RCC 7860 (cell line): ENCODE measurements around the gene SYNDIG1L.

Experiments
- DNase-seq: peaks from one replicate; pipeline ENCODE4 v3.0.0-alpha.2; 2015; ENCODE audit warnings: low spot score
- FAIRE-seq: peaks from 2 replicates; lab custom pipeline; 2012; peaks lifted over from hg19 to GRCh38; lab: Jason Lieb, UNC

SYNDIG1L gene

DNA sequence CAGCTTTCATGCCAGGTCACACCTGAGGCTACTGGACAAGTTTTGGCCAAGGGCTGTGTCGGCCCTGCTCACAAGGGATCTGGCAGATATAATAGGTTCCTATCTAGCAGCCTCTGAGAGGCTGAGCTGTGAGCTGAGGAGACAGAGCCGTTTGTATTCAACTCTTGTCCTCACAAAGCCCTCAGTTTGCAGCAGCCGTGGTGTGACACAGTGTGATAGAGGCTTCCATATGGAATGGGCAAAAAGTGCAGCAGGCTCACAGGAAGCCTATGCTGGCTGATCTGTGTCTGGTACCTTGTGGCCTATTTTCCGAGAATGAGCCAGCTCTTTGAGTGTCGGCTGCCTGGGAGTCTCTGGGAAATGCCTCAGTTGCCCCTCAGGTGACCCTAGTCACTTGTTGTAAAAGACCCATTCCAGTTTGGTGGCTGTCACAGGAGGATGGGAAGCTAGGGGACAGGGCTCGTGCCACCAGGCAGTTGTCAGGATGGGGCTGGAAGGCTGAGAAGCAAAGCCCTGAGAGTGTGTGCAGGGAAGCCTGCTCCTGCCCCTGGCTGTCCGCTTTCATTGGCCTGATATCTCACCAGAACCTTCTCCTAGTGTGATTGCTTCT is 61.6 kb downstream of the SYNDIG1L start:
- no peak for FAIRE-seq
- no peak for DNase-seq

- no peak for FAIRE-seq
- peak; percentile 8 for DNase-seq
Measured at GRCh38 chr14:74362361-74362915, 63.6 kb downstream of the SYNDIG1L start.

- FAIRE-seq (no peak), DNase-seq (no peak)
Measured at GRCh38 chr14:74360163-74360562, 65.8 kb downstream of the SYNDIG1L start.

- DNase-seq (no peak), FAIRE-seq (no peak)
Measured at GRCh38 chr14:74358176-74358829, 67.7 kb downstream of the SYNDIG1L start.

- FAIRE-seq (no peak), DNase-seq (no peak)
Measured at GRCh38 chr14:74357585-74357984, 68.4 kb downstream of the SYNDIG1L start.

- DNase-seq (no peak), FAIRE-seq (no peak)
Measured at GRCh38 chr14:74356892-74357575, 69.0 kb downstream of the SYNDIG1L start.
